Calu3 (cell line): Measurements from ENCODE around the gene FHAD1. TPM values are rescaled to one million over a fixed set of nuclear protein-coding genes. Genes with fewer than 3 reads are reported as not detected.

Experiments
- BruUV-seq: library from RNA; stranded (reverse); fragments of 400-500 nt; replicated peaks from 2 replicates; lab custom pipeline; 2021; lab: Mats Ljungman, UMichigan
- CTCF ChIA-PET: fragments of 300-600 bp; sonication (Branson Sonifier 250); formaldehyde crosslinking; loops from one replicate; lab custom pipeline; 2022; ENCODE audit warnings: antibody characterized with exemption; lab: Charles Lee
- DNase-seq: peaks from one replicate; pipeline ENCODE4 v3.0.0; 2022
- H3K27ac Mint-ChIP-seq: one replicate; pipeline ENCODE4 v1.8.0; 2022; ENCODE audit warnings: mixed read lengths; ENCODE audit not compliant: unreplicated experiment
- H3K27me3 Mint-ChIP-seq: one replicate; pipeline ENCODE4 v1.8.0; 2022; ENCODE audit warnings: mixed read lengths; ENCODE audit not compliant: unreplicated experiment
- H3K36me3 Mint-ChIP-seq: one replicate; pipeline ENCODE4 v1.8.0; 2022; ENCODE audit warnings: mild to moderate bottlenecking, moderate library complexity, mixed read lengths; ENCODE audit not compliant: insufficient read depth, unreplicated experiment
- H3K4me1 Mint-ChIP-seq: one replicate; pipeline ENCODE4 v1.8.0; 2022; ENCODE audit warnings: mild to moderate bottlenecking, low read depth, mixed read lengths; ENCODE audit not compliant: unreplicated experiment
- H3K4me3 Mint-ChIP-seq: one replicate; pipeline ENCODE4 v1.8.0; 2022; ENCODE audit warnings: mild to moderate bottlenecking, low read depth, moderate library complexity, mixed read lengths; ENCODE audit not compliant: unreplicated experiment
- H3K9me3 Mint-ChIP-seq: one replicate; pipeline ENCODE4 v1.8.0; 2022; ENCODE audit warnings: low read depth, mixed read lengths; ENCODE audit not compliant: unreplicated experiment
- CTCF ChIP-seq: fragments of 200-600 bp; IDR thresholded peaks from one replicate; pipeline ENCODE4 v1.8.0; 2022; ENCODE audit warnings: antibody characterized with exemption; ENCODE audit not compliant: unreplicated experiment
- intact Hi-C: fragments of 100-400 bp; cut with micrococcal nuclease; formaldehyde crosslinking; loops from one replicate; pipeline ENCODE4 v1.10.0; 2022; ENCODE audit not compliant: unreplicated experiment
- total RNA-seq: library from RNA; stranded (reverse); gene quantifications from 2 replicates; pipeline ENCODE4 v1.2.3, GENCODE V29; 2022

FHAD1 gene
- total RNA-seq, 1 experiment from 2014 or later, result 2.7 TPM

DNA sequence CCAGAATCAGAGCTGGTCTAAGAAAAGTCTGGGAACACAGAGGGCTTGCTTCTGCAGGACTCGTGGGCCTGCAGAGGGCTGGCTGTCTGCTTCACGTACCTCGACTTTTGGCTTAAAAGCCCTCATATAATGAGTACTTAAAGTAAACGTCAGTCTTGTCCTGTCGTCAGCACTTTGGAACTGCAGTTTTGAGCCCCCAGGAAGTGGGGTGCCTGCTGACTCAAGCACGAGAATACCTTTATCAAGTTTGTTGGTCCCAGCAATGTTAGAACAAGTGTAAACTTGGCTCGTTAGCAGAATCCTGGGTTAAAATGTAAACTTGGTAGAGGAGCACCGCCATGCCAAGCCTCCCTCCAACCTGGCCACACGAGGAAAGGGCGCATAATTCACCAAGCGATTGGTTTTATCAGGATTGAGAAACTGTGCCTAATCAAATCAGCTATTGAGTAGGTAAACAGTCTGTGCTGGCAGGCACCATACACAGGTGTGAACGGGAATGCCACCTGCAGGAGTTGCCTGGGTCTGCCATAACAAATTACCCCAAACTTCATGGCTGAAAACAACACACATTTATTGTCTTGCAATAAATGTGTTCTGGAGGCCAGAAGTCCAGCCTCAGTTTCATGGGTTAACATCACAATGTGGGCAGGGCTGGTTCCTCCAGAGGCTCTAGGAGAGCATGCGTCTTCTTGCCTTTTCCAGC, 45.0 kb upstream of the FHAD1 start:
- Mint-ChIP-seq H3K4me3 (peak overlapping the region; percentile 52), H3K36me3 (peaks cover 58% of the 10 kb centered on the region), H3K9me3 (no peaks in the 10 kb centered on the region), H3K27me3 (no peaks in the 10 kb centered on the region), H3K27ac (peak overlapping the region; percentile 92), H3K4me1 (peaks cover 78% of the 10 kb centered on the region)
- no TSS peak for BruUV-seq
- CTCF ChIA-PET, result interaction anchor here (2.2 to 2.5 kb wide), 2 partner anchors 22 to 50 kb away, joined by 14 to 19 read pairs; partner anchors contain the start of gene TMEM51
- TF ChIP-seq CTCF, result no peak
- DNase-seq, result peak; percentile 70
- intact Hi-C loops, result loop anchor here (2.0 kb wide), 3 partner anchors 23 to 71 kb away; partner anchors contain the start of gene TMEM51

DNA sequence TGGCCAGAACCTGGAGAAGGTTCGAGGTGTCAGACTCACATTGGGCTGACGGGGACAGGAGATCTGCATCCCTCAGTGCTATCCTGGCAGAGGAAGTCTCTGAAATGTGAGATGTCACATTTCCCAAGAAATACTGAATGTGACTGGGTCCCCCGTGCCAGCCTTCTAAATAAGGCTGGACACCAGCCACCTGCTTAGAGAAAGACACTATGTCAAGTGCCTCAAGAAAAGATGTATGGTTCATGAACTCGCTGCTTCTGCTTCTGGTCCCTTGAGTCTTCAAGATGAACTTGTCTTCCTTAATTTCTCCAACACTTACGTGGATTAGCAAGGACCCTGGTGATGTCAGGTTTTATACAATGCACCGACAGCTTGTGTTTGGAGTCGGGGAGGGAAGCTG, 42.1 kb upstream of the FHAD1 start:
- Mint-ChIP-seq H3K4me1 (peaks cover 82% of the 10 kb centered on the region), H3K9me3 (no peaks in the 10 kb centered on the region), H3K4me3 (no peak overlapping the region), H3K27ac (no peak overlapping the region), H3K36me3 (peaks cover 47% of the 10 kb centered on the region), H3K27me3 (no peaks in the 10 kb centered on the region)
- DNase-seq, result no peak
- intact Hi-C loops, result no loop called here
- no TSS peak for BruUV-seq
- CTCF ChIA-PET, result interaction anchor here (0.6 kb wide), 1 partner anchor 41 kb away, joined by 3 read pairs; no protein-coding TSS in a partner anchor
- no peak for TF ChIP-seq CTCF

- Mint-ChIP-seq H3K4me3 (no peak overlapping the region), H3K27ac (peak overlapping the region; percentile 98)
- intact Hi-C loops, result no loop called here
Observed at GRCh38 chr1:15205586-15206346, 41.3 kb upstream of the FHAD1 start.

More at GRCh38 chr1:15205586-15206346, 41.3 kb upstream of the FHAD1 start:
- Mint-ChIP-seq H3K27me3 (no peaks in the 10 kb centered on the region), H3K9me3 (no peaks in the 10 kb centered on the region), H3K4me1 (peaks cover 74% of the 10 kb centered on the region), H3K36me3 (peaks cover 45% of the 10 kb centered on the region)
- BruUV-seq, result no TSS peak
- no peak for TF ChIP-seq CTCF
- CTCF ChIA-PET, result interaction anchor here (0.6 kb wide), 1 partner anchor 41 kb away, joined by 3 read pairs; no protein-coding TSS in a partner anchor
- DNase-seq, result no peak
